GM23338 (cell line): ENCODE data around the gene RXFP1. TPM values are rescaled to one million over a fixed set of nuclear protein-coding genes. Genes with fewer than 3 reads are reported as not detected.

Source experiments
- ATAC-seq: fragments of 200-7000 bp; cut with Tn5 transposase; 3 replicates; pipeline ENCODE4 v1.9.1; 2020
- DNase-seq: peaks from one replicate; pipeline ENCODE4 v3.0.0-alpha.2; 2015; ENCODE audit warnings: low spot score
- H2AFZ ChIP-seq: fragments of 200-600 bp; sonication (generic); 2 replicates; pipeline ENCODE4 v1.8.0; 2016; ENCODE audit warnings: antibody characterized with exemption, mild to moderate bottlenecking, moderate library complexity
- H3F3A ChIP-seq: fragments of 200-600 bp; sonication (generic); replicated peaks from 2 replicates; pipeline ENCODE4 v1.8.0; 2017; ENCODE audit warnings: antibody characterized with exemption, mixed run types, low read depth
- H3K27ac ChIP-seq: fragments of 200-600 bp; sonication (generic); 2 replicates; pipeline ENCODE4 v1.6.1; 2016; ENCODE audit warnings: low read depth
- H3K27me3 ChIP-seq: fragments of 200-600 bp; sonication (generic); 2 replicates; pipeline ENCODE4 v1.8.0; 2016; ENCODE audit warnings: mild to moderate bottlenecking, mixed run types, moderate library complexity; ENCODE audit not compliant: insufficient read depth
- H3K36me3 ChIP-seq: fragments of 200-600 bp; sonication (generic); 2 replicates; pipeline ENCODE4 v1.8.0; 2016; ENCODE audit warnings: mild to moderate bottlenecking; ENCODE audit not compliant: insufficient read depth
- H3K4me1 ChIP-seq: fragments of 200-600 bp; sonication (generic); 2 replicates; pipeline ENCODE4 v1.8.0; 2016; ENCODE audit warnings: mild to moderate bottlenecking, moderate library complexity; ENCODE audit not compliant: insufficient read depth
- H3K4me2 ChIP-seq: fragments of 200-600 bp; sonication (generic); 2 replicates; pipeline ENCODE4 v1.7.1; 2017; ENCODE audit warnings: mixed run types
- H3K4me3 ChIP-seq: fragments of 200-600 bp; sonication (generic); 2 replicates; pipeline ENCODE4 v1.6.1; 2016; ENCODE audit warnings: mixed run types
- H3K79me2 ChIP-seq: fragments of 200-600 bp; sonication (generic); replicated peaks from 2 replicates; pipeline ENCODE4 v1.8.0; 2017; ENCODE audit warnings: mild to moderate bottlenecking; ENCODE audit not compliant: insufficient read depth
- H3K9me2 ChIP-seq: fragments of 200-600 bp; sonication (generic); 2 replicates; pipeline ENCODE4 v1.8.0; 2017; ENCODE audit not compliant: insufficient read depth
- H4K20me1 ChIP-seq: fragments of 200-600 bp; sonication (generic); replicated peaks from 2 replicates; pipeline ENCODE4 v1.8.0; 2017; ENCODE audit warnings: mild to moderate bottlenecking; ENCODE audit not compliant: insufficient read depth
- H3K27ac Mint-ChIP-seq: 2 replicates; pipeline ENCODE4 v1.8.0; 2020; ENCODE audit warnings: inconsistent platforms, mild to moderate bottlenecking, moderate library complexity, mixed read lengths
- H3K27me3 Mint-ChIP-seq: 3 replicates; pipeline ENCODE4 v1.8.0; 2022; ENCODE audit warnings: low read depth, mild to moderate bottlenecking, moderate library complexity, mixed read lengths, inconsistent platforms; ENCODE audit not compliant: insufficient read depth, poor library complexity
- H3K36me3 Mint-ChIP-seq: 3 replicates; pipeline ENCODE4 v1.8.0; 2021; ENCODE audit warnings: low read depth, mild to moderate bottlenecking, inconsistent platforms, moderate library complexity, mixed read lengths
- H3K4me1 Mint-ChIP-seq: 3 replicates; pipeline ENCODE4 v1.8.0; 2020; ENCODE audit warnings: mild to moderate bottlenecking, inconsistent platforms, mixed read lengths
- H3K4me3 Mint-ChIP-seq: 3 replicates; pipeline ENCODE4 v1.8.0; 2021; ENCODE audit warnings: moderate library complexity, mild to moderate bottlenecking, inconsistent platforms, mixed read lengths
- H3K9me3 Mint-ChIP-seq: 3 replicates; pipeline ENCODE4 v1.8.0; 2020; ENCODE audit warnings: moderate library complexity, mild to moderate bottlenecking, inconsistent platforms, mixed read lengths
- CREB1 ChIP-seq: fragments of 250-450 bp; sonication (Bioruptor Pico); IDR thresholded peaks from 2 replicates; pipeline ENCODE4 v1.5.0; 2020; ENCODE audit warnings: low read depth, mild to moderate bottlenecking, moderate library complexity
- CTCF ChIP-seq, 2 experiments: fragments of 200-600 bp in 1 of 2; sonication (generic) in 1 of 2; conservative IDR thresholded peaks; 2 replicates each; pipeline versions ENCODE4 v1.5.1 to v1.6.1; 2016 to 2017; ENCODE audit warnings: antibody characterized with exemption in 2 of 2, low read depth in 2 of 2, mild to moderate bottlenecking in 2 of 2, moderate library complexity in 1 of 2
- ETS1 ChIP-seq: IDR thresholded peaks from 2 replicates; pipeline ENCODE4 v1.6.1; 2016; ENCODE audit warnings: antibody characterized with exemption
- EZH2 ChIP-seq: fragments of 200-600 bp; sonication (generic); IDR thresholded peaks from one replicate; pipeline ENCODE4 v1.8.0; 2017; ENCODE audit warnings: antibody characterized with exemption, mild to moderate bottlenecking, low read depth; ENCODE audit not compliant: unreplicated experiment
- EZH2phosphoT487 ChIP-seq: fragments of 200-600 bp; sonication (generic); IDR thresholded peaks from one replicate; pipeline ENCODE4 v1.8.1; 2018; ENCODE audit warnings: antibody characterized with exemption; ENCODE audit not compliant: unreplicated experiment
- POLR2AphosphoS5 ChIP-seq: IDR thresholded peaks from 2 replicates; pipeline ENCODE4 v1.6.1; 2016; ENCODE audit warnings: antibody characterized with exemption, low read depth
- STAT1 ChIP-seq: IDR thresholded peaks from one replicate; pipeline ENCODE4 v1.6.1; 2016; ENCODE audit warnings: antibody characterized with exemption; ENCODE audit not compliant: unreplicated experiment
- ZNF114 ChIP-seq: fragments of 250-450 bp; sonication (Bioruptor Pico); IDR thresholded peaks from 2 replicates; pipeline ENCODE4 v1.5.0; 2020; ENCODE audit warnings: mild to moderate bottlenecking, moderate library complexity
- ZNF331 ChIP-seq: fragments of 250-450 bp; sonication (Bioruptor Pico); IDR thresholded peaks from 2 replicates; pipeline ENCODE4 v1.5.0; 2020; ENCODE audit warnings: low read depth, mild to moderate bottlenecking, moderate library complexity
- ZNF462 ChIP-seq: fragments of 250-450 bp; sonication (Bioruptor Pico); IDR thresholded peaks from 2 replicates; pipeline ENCODE4 v1.5.0; 2020; ENCODE audit warnings: mild to moderate bottlenecking, moderate library complexity
- polyA plus RNA-seq: library from polyadenylated mRNA; unstranded; fragments of >200 nt; fragmentation: Nextera tagmentation; extraction: Ambion mirVana; gene quantifications from 2 replicates; pipeline ENCODE4 v1.2.1, GENCODE V29; 2016
- total RNA-seq: library from RNA; depleted of rRNA; stranded (reverse); fragments of >200 nt; shearing (Covaris generic); gene quantifications from 2 replicates; pipeline ENCODE4 v1.2.3, GENCODE V29; 2014

RXFP1 gene
- total and polyA plus RNA-seq, 2 experiments from 2014 or later, result 0.63 TPM; not detected in 1

GRCh38 chr4:158624889-158625478 lies 103.3 kb downstream of the RXFP1 start:
- H3K27me3 ChIP-seq, result no peaks in the 10 kb centered on the region
- no peaks in the 10 kb centered on the region for H3K79me2 ChIP-seq
- ATAC-seq (peak; percentile 84), DNase-seq (peak; percentile 86)
- peak; percentile 87 to 90 for TF ChIP-seq CTCF (conservative IDR thresholded peaks at IDR 0.05; ENCODE audit: low read depth in 2 of 2)
- TF ChIP-seq POLR2AphosphoS5, result no peak
- TF ChIP-seq CREB1, result no peak
- Mint-ChIP-seq H3K27me3 (no peaks in the 10 kb centered on the region), H3K4me1 (peaks cover 12% of the 10 kb centered on the region; the same call in 2 of the 3 replicates), H3K4me3 (no peak overlapping the region), H3K9me3 (no peaks in the 10 kb centered on the region), H3K36me3 (no peaks in the 10 kb centered on the region), H3K27ac (no peak overlapping the region)
- no peak overlapping the region for H3K4me2 ChIP-seq
- H3K27ac ChIP-seq, result no peak overlapping the region
- H3K4me3 ChIP-seq, result no peak overlapping the region
- no peaks in the 10 kb centered on the region for H4K20me1 ChIP-seq
- H3K9me2 ChIP-seq, result no peaks in the 10 kb centered on the region
- H2AFZ ChIP-seq, result no peak overlapping the region
- no peaks in the 10 kb centered on the region for H3K4me1 ChIP-seq
- no peaks in the 10 kb centered on the region for H3F3A ChIP-seq
- no peaks in the 10 kb centered on the region for H3K36me3 ChIP-seq

- DNase-seq (no peak), ATAC-seq (no peak)
- no peak overlapping the region for H3K27ac ChIP-seq
- no peaks in the 10 kb centered on the region for H3K27me3 ChIP-seq
- Mint-ChIP-seq H3K9me3 (no peaks in the 10 kb centered on the region), H3K36me3 (no peaks in the 10 kb centered on the region), H3K4me3 (no peak overlapping the region), H3K27me3 (no peaks in the 10 kb centered on the region), H3K27ac (no peak overlapping the region), H3K4me1 (peaks cover 12% of the 10 kb centered on the region; the same call in 2 of the 3 replicates)
- H3K4me3 ChIP-seq, result no peak overlapping the region
- no peak overlapping the region for H3K4me2 ChIP-seq
- no peaks in the 10 kb centered on the region for H3F3A ChIP-seq
- H4K20me1 ChIP-seq, result no peaks in the 10 kb centered on the region
- H3K4me1 ChIP-seq, result no peaks in the 10 kb centered on the region
- H3K79me2 ChIP-seq, result no peaks in the 10 kb centered on the region
- H2AFZ ChIP-seq, result no peak overlapping the region
- H3K9me2 ChIP-seq, result no peaks in the 10 kb centered on the region
- no peaks in the 10 kb centered on the region for H3K36me3 ChIP-seq
- TF ChIP-seq EZH2 (no peak), ZNF114 (CRISPR knock-in tag) (no peak), CTCF (conservative IDR thresholded peaks at IDR 0.05; ENCODE audit: low read depth in 2 of 2) (no peak), POLR2AphosphoS5 (no peak), STAT1 (no peak), ETS1 (no peak), ZNF331 (CRISPR knock-in tag) (no peak), ZNF462 (CRISPR knock-in tag) (no peak), EZH2phosphoT487 (no peak)
Observed at GRCh38 chr4:158625544-158625943, 103.9 kb downstream of the RXFP1 start.
